HEK293 (cell line): ENCODE measurements around the gene PTPRN2.

ENCODE experiments used
- CTCF ChIA-PET: fragments of 350-600 bp; formaldehyde crosslinking; extraction: SDS; loops from one replicate; lab custom pipeline; 2021; ENCODE audit warnings: antibody characterized with exemption; lab: Yijun Ruan, JAX
- POLR2A ChIA-PET: fragments of 300-600 bp; formaldehyde crosslinking; extraction: SDS; loops from one replicate; lab custom pipeline; 2020; ENCODE audit warnings: antibody characterized with exemption, inconsistent platforms; lab: Yijun Ruan, JAX
- H3K27ac ChIP-seq: fragments of 200-500 bp; sonication (Bioruptor generic); 2 replicates; pipeline ENCODE4 v1.5.1; 2014; ENCODE audit warnings: low read depth, low read length, control low read depth, inconsistent platforms; ENCODE audit errors: extremely low read depth
- H3K36me3 ChIP-seq, 2 experiments: fragments of 200-500 bp in 1 of 2; sonication (Bioruptor generic) in 1 of 2; 1 replicate in 1 of 2; 2 replicates in 1 of 2; pipeline ENCODE4 v1.5.1; 2014 to 2017; ENCODE audit warnings: inconsistent platforms in 2 of 2, low read length in 2 of 2; ENCODE audit not compliant: control insufficient read depth in 2 of 2, insufficient read depth in 1 of 2
- H3K4me1 ChIP-seq: fragments of 200-500 bp; sonication (Bioruptor generic); 2 replicates; pipeline ENCODE4 v1.5.1; 2014; ENCODE audit warnings: mild to moderate bottlenecking, low read length, inconsistent platforms; ENCODE audit not compliant: control insufficient read depth, insufficient read depth
- H3K4me3 ChIP-seq: 2 replicates; pipeline ENCODE4 v1.5.1; 2011; ENCODE audit warnings: low read depth, mild to moderate bottlenecking, control low read depth, low read length, moderate library complexity
- H3K9me3 ChIP-seq: fragments of 200-500 bp; sonication (Bioruptor generic); 2 replicates; pipeline ENCODE4 v1.5.1; 2014; ENCODE audit warnings: low read depth, low read length, inconsistent platforms; ENCODE audit not compliant: control insufficient read depth, insufficient read depth
- EGR2 ChIP-seq: fragments of 450-650 bp; formaldehyde crosslinking; IDR thresholded peaks from 2 replicates; pipeline ENCODE4 v1.5.1; 2016; ENCODE audit warnings: low read depth, missing biosample characterization, missing genetic modification characterization
- REPIN1 ChIP-seq: fragments of 450-650 bp; formaldehyde crosslinking; IDR thresholded peaks from 2 replicates; pipeline ENCODE4 v1.5.1; 2017; ENCODE audit warnings: missing biosample characterization, missing genetic modification characterization, low read depth
- ZBTB10 ChIP-seq: fragments of 450-650 bp; formaldehyde crosslinking; IDR thresholded peaks from 2 replicates; pipeline ENCODE4 v1.5.1; 2016; ENCODE audit warnings: missing biosample characterization, missing genetic modification characterization
- ZBTB11 ChIP-seq: fragments of 450-650 bp; formaldehyde crosslinking; conservative IDR thresholded peaks from 2 replicates; pipeline ENCODE4 v1.5.1; 2016; ENCODE audit warnings: low read depth, missing biosample characterization, missing genetic modification characterization
- ZFHX2 ChIP-seq: fragments of 450-650 bp; formaldehyde crosslinking; conservative IDR thresholded peaks from 2 replicates; pipeline ENCODE4 v1.5.1; 2016; ENCODE audit warnings: missing biosample characterization, missing genetic modification characterization
- ZFP3 ChIP-seq: fragments of 450-650 bp; formaldehyde crosslinking; IDR thresholded peaks from 2 replicates; pipeline ENCODE4 v1.5.1; 2016; ENCODE audit warnings: low read depth, missing biosample characterization, missing genetic modification characterization
- ZNF114 ChIP-seq: fragments of 450-650 bp; formaldehyde crosslinking; IDR thresholded peaks from 2 replicates; pipeline ENCODE4 v1.5.0; 2017; ENCODE audit warnings: missing biosample characterization, missing genetic modification characterization
- ZNF16 ChIP-seq: fragments of 450-650 bp; formaldehyde crosslinking; IDR thresholded peaks from 2 replicates; pipeline ENCODE4 v1.5.1; 2016; ENCODE audit warnings: low read depth, missing biosample characterization, missing genetic modification characterization
- ZNF174 ChIP-seq: fragments of 450-650 bp; formaldehyde crosslinking; IDR thresholded peaks from 2 replicates; pipeline ENCODE4 v1.5.0; 2017; ENCODE audit warnings: missing biosample characterization, mild to moderate bottlenecking, missing genetic modification characterization
- ZNF2 ChIP-seq: fragments of 450-650 bp; formaldehyde crosslinking; IDR thresholded peaks from 2 replicates; pipeline ENCODE4 v1.5.1; 2016; ENCODE audit warnings: missing biosample characterization, missing genetic modification characterization
- ZNF221 ChIP-seq: fragments of 450-650 bp; formaldehyde crosslinking; IDR thresholded peaks from 2 replicates; pipeline ENCODE4 v1.5.1; 2017; ENCODE audit warnings: missing biosample characterization, missing genetic modification characterization, borderline replicate concordance
- ZNF24 ChIP-seq: fragments of 450-650 bp; formaldehyde crosslinking; IDR thresholded peaks from 2 replicates; pipeline ENCODE4 v1.5.1; 2016; ENCODE audit warnings: missing biosample characterization, missing genetic modification characterization
- ZNF677 ChIP-seq: fragments of 450-650 bp; IDR thresholded peaks from 2 replicates; pipeline ENCODE4 v1.5.0; 2018; ENCODE audit warnings: missing biosample characterization, mild to moderate bottlenecking, missing genetic modification characterization, moderate library complexity
- ZNF701 ChIP-seq: fragments of 450-650 bp; formaldehyde crosslinking; IDR thresholded peaks from 2 replicates; pipeline ENCODE4 v1.5.1; 2016; ENCODE audit warnings: missing biosample characterization, missing genetic modification characterization
- TF ChIP-seq, protein P1 (sequence below): fragments of 450-650 bp; formaldehyde crosslinking; IDR thresholded peaks from 2 replicates; pipeline ENCODE4 v1.5.1; 2016; ENCODE audit warnings: missing biosample characterization, missing genetic modification characterization, borderline replicate concordance
- TF ChIP-seq, protein P2 (sequence below): fragments of 450-650 bp; formaldehyde crosslinking; IDR thresholded peaks from 2 replicates; pipeline ENCODE4 v1.5.1; 2016; ENCODE audit warnings: missing biosample characterization, missing genetic modification characterization

The PTPRN2 gene

DNA sequence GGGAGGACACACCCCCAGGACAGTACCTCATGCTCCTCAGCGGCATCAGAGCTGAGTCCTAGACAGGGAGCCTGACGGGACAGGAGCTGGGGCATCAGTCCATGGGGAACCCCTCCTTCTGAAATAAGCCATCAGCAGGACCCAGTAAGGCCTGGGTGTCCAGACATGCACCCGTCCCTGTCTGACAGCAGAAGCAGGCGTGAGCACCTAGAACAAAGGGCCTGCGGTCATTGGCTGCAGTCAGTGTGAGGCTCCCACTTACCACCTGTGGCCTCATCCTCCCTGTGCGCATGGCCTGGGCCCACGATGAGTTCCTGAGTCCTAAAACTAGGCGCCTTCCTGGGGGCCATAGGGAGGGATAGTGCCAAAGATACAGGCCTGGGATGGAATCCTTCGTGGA, 484.7 kb downstream of the PTPRN2 start:
- Histone ChIP-seq H3K27ac (no peak overlapping the region), H3K36me3 (no peaks in the 10 kb centered on the region), H3K4me1 (no peaks in the 10 kb centered on the region), H3K9me3 (no peaks in the 10 kb centered on the region), H3K4me3 (no peak overlapping the region)
- ChIA-PET POLR2A (no interaction called here), CTCF (no interaction called here)
- TF ChIP-seq ZNF677 (tag by site-specific recombination), result no peak
- TF ChIP-seq ZFP3 (tag by site-specific recombination), result no peak
- no peak for TF ChIP-seq ZNF701
- no peak for TF ChIP-seq ZNF174 (tag by site-specific recombination)
- no peak for TF ChIP-seq ZNF221 (tag by site-specific recombination)
- TF ChIP-seq ZBTB10 (tag by site-specific recombination), result no peak
- no peak for TF ChIP-seq ZFHX2
- TF ChIP-seq ZNF2 (tag by site-specific recombination), result no peak
- TF ChIP-seq ZNF24, result no peak
- TF ChIP-seq EGR2, result no peak

DNA sequence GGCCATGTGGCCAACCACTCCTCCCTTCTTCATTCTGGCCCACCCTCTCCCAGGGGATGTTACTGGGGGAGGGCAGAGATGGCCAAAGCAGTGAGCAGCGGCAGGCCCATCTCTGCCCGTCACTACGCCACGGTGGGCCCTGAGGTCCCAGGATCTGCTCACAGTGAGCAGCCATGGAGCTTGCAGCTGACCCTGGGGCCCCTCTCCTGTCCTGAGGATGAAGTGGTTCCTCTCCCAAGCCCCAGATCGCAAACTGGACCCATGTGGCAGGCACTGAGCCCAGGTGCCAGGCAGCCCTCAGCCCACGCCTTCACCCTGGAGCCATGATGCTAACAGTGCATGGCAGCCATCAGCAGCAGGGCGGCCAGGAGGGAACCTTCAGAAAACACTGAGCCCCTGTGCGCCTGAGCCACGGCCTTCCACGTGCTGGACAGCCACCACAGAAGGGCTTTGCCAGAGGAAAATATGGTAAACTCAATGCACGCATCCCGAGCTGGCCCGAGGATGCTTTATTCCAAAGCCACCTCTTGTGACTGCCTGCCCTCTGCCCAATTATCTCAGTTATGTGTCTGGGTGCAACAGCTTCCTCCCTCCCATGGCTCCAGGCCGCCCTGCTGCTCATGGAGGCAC, 485.7 kb downstream of the PTPRN2 start:
- Histone ChIP-seq H3K27ac (no peak overlapping the region), H3K4me3 (no peak overlapping the region), H3K4me1 (no peaks in the 10 kb centered on the region), H3K36me3 (no peaks in the 10 kb centered on the region), H3K9me3 (no peaks in the 10 kb centered on the region)
- ChIA-PET CTCF (no interaction called here), POLR2A (no interaction called here)
- no peak for TF ChIP-seq ZNF114
- TF ChIP-seq, protein P1, sequence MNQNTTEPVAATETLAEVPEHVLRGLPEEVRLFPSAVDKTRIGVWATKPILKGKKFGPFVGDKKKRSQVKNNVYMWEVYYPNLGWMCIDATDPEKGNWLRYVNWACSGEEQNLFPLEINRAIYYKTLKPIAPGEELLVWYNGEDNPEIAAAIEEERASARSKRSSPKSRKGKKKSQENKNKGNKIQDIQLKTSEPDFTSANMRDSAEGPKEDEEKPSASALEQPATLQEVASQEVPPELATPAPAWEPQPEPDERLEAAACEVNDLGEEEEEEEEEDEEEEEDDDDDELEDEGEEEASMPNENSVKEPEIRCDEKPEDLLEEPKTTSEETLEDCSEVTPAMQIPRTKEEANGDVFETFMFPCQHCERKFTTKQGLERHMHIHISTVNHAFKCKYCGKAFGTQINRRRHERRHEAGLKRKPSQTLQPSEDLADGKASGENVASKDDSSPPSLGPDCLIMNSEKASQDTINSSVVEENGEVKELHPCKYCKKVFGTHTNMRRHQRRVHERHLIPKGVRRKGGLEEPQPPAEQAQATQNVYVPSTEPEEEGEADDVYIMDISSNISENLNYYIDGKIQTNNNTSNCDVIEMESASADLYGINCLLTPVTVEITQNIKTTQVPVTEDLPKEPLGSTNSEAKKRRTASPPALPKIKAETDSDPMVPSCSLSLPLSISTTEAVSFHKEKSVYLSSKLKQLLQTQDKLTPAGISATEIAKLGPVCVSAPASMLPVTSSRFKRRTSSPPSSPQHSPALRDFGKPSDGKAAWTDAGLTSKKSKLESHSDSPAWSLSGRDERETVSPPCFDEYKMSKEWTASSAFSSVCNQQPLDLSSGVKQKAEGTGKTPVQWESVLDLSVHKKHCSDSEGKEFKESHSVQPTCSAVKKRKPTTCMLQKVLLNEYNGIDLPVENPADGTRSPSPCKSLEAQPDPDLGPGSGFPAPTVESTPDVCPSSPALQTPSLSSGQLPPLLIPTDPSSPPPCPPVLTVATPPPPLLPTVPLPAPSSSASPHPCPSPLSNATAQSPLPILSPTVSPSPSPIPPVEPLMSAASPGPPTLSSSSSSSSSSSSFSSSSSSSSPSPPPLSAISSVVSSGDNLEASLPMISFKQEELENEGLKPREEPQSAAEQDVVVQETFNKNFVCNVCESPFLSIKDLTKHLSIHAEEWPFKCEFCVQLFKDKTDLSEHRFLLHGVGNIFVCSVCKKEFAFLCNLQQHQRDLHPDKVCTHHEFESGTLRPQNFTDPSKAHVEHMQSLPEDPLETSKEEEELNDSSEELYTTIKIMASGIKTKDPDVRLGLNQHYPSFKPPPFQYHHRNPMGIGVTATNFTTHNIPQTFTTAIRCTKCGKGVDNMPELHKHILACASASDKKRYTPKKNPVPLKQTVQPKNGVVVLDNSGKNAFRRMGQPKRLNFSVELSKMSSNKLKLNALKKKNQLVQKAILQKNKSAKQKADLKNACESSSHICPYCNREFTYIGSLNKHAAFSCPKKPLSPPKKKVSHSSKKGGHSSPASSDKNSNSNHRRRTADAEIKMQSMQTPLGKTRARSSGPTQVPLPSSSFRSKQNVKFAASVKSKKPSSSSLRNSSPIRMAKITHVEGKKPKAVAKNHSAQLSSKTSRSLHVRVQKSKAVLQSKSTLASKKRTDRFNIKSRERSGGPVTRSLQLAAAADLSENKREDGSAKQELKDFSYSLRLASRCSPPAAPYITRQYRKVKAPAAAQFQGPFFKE, result no peak
- TF ChIP-seq ZFP3 (tag by site-specific recombination), result no peak
- no peak for TF ChIP-seq ZBTB11 (tag by site-specific recombination)
- TF ChIP-seq, protein P2, sequence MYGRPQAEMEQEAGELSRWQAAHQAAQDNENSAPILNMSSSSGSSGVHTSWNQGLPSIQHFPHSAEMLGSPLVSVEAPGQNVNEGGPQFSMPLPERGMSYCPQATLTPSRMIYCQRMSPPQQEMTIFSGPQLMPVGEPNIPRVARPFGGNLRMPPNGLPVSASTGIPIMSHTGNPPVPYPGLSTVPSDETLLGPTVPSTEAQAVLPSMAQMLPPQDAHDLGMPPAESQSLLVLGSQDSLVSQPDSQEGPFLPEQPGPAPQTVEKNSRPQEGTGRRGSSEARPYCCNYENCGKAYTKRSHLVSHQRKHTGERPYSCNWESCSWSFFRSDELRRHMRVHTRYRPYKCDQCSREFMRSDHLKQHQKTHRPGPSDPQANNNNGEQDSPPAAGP (tag by site-specific recombination), result no peak
- no peak for TF ChIP-seq REPIN1 (tag by site-specific recombination)
- no peak for TF ChIP-seq ZNF16 (tag by site-specific recombination)
